HCT116 (cell line): ENCODE data around the gene ABLIM1. TPM values are rescaled to one million over a fixed set of nuclear protein-coding genes. Genes with fewer than 3 reads are reported as not detected.

Experiments
- ATAC-seq: fragments of 200-7000 bp; cut with Tn5 transposase; 2 replicates; pipeline ENCODE4 v1.9.1; 2020; ENCODE audit warnings: mild to moderate bottlenecking, moderate library complexity
- BruUV-seq: library from RNA; stranded (reverse); fragments of 400-500 nt; replicated peaks from 2 replicates; lab custom pipeline; 2021; lab: Mats Ljungman, UMichigan
- CTCF ChIA-PET: fragments of 300-600 bp; sonication (Branson Sonifier 250); formaldehyde crosslinking; loops from one replicate; lab custom pipeline; 2021; ENCODE audit warnings: antibody characterized with exemption; lab: Charles Lee
- POLR2A ChIA-PET: fragments of 300-600, 350-600 bp; sonication (Branson Sonifier 250); formaldehyde crosslinking; loops from one replicate; lab custom pipeline; 2021; ENCODE audit warnings: antibody characterized with exemption; lab: Charles Lee
- RAD21 ChIA-PET, 2 experiments: fragments of 300-600 bp; sonication (Branson Sonifier 250); formaldehyde crosslinking; loops; one replicate each; lab custom pipeline; 2023; ENCODE audit warnings: low total read pairs in 2 of 2; ENCODE audit not compliant: uncharacterized antibody in 2 of 2, unreplicated experiment in 2 of 2, low non-redundant PET in 1 of 2; lab: Charles Lee
- DNase-seq: peaks from one replicate; pipeline ENCODE4 v3.0.0-alpha.2; 2010; ENCODE audit warnings: low read depth, low spot score
- H2AFZ ChIP-seq: fragments of 200-600 bp; shearing (Covaris generic), sonication (generic); 2 replicates; pipeline ENCODE4 v1.6.1; 2017; ENCODE audit warnings: low read depth, mixed run types, mixed read lengths, antibody characterized with exemption, low read length; ENCODE audit not compliant: poor library complexity, severe bottlenecking
- H3K27ac ChIP-seq: 2 replicates; pipeline ENCODE4 v1.5.1; 2012; ENCODE audit warnings: low read depth, low read length
- H3K27me3 ChIP-seq: fragments of 200-600 bp; sonication (generic); 2 replicates; pipeline ENCODE4 v1.6.1; 2016; ENCODE audit warnings: mixed run types, low read length, mixed read lengths; ENCODE audit not compliant: insufficient read depth
- H3K36me3 ChIP-seq, 2 experiments: fragments of 200-500 bp in 1 of 2; fragments of 200-600 bp in 1 of 2; sonication (Bioruptor generic) in 1 of 2; sonication (generic) in 1 of 2; 2 replicates each; pipeline versions ENCODE4 v1.5.1 to v1.6.1; 2014 to 2016; ENCODE audit warnings: low read length in 2 of 2, inconsistent platforms in 1 of 2, mixed read lengths in 1 of 2, mixed run types in 1 of 2; ENCODE audit not compliant: insufficient read depth in 2 of 2, control insufficient read depth in 1 of 2
- H3K4me1 ChIP-seq, 2 experiments: fragments of 200-600 bp in 1 of 2; sonication (generic) in 1 of 2; 2 replicates each; pipeline versions ENCODE4 v1.5.1 to v1.6.1; 2012 to 2017; ENCODE audit warnings: low read length in 2 of 2, inconsistent platforms in 1 of 2, mild to moderate bottlenecking in 1 of 2, mixed read lengths in 1 of 2, mixed run types in 1 of 2, moderate library complexity in 1 of 2; ENCODE audit not compliant: insufficient read depth in 2 of 2, control insufficient read depth in 1 of 2
- H3K4me2 ChIP-seq: fragments of 200-600 bp; sonication (generic); 2 replicates; pipeline ENCODE4 v1.6.1; 2017; ENCODE audit warnings: mixed run types, low read length, mixed read lengths
- H3K4me3 ChIP-seq, 2 experiments: fragments of 200-600 bp in 1 of 2; sonication (generic) in 1 of 2; replicated peaks in 1 of 2; 2 replicates each; pipeline ENCODE4 v1.5.1; 2011 to 2016; ENCODE audit warnings: low read length in 2 of 2, control low read depth in 1 of 2, low read depth in 1 of 2, mild to moderate bottlenecking in 1 of 2, mixed read lengths in 1 of 2, mixed run types in 1 of 2
- H3K79me2 ChIP-seq: fragments of 200-600 bp; sonication (generic); 2 replicates; pipeline ENCODE4 v1.6.1; 2017; ENCODE audit warnings: mild to moderate bottlenecking, mixed run types, low read length, moderate library complexity, mixed read lengths; ENCODE audit not compliant: insufficient read depth
- H3K9ac ChIP-seq: fragments of 200-600 bp; sonication (generic); 2 replicates; pipeline ENCODE4 v1.6.1; 2016; ENCODE audit warnings: low read length, mixed read lengths
- H3K9me2 ChIP-seq: fragments of 200-600 bp; sonication (generic), shearing (Covaris generic); 2 replicates; pipeline ENCODE4 v1.6.1; 2017; ENCODE audit warnings: mixed run types, mild to moderate bottlenecking, moderate library complexity; ENCODE audit not compliant: insufficient read depth
- H3K9me3 ChIP-seq, 2 experiments: fragments of 200-500 bp in 1 of 2; fragments of 200-600 bp in 1 of 2; sonication (Bioruptor generic) in 1 of 2; sonication (generic) in 1 of 2; 2 replicates each; pipeline ENCODE4 v1.6.1; 2014 to 2017; ENCODE audit warnings: low read length in 2 of 2, mixed read lengths in 2 of 2, inconsistent platforms in 1 of 2, low read depth in 1 of 2, mild to moderate bottlenecking in 1 of 2, mixed run types in 1 of 2, moderate library complexity in 1 of 2; ENCODE audit not compliant: control insufficient read depth in 1 of 2, insufficient read depth in 1 of 2
- H4K20me1 ChIP-seq: fragments of 200-600 bp; sonication (generic), shearing (Covaris generic); 2 replicates; pipeline ENCODE4 v1.6.1; 2017; ENCODE audit warnings: mixed run types, mild to moderate bottlenecking, moderate library complexity; ENCODE audit not compliant: insufficient read depth
- CBX3 ChIP-seq: IDR thresholded peaks from 2 replicates; pipeline ENCODE4 v1.6.1; 2012; ENCODE audit warnings: low read depth
- ELF1 ChIP-seq: IDR thresholded peaks from 2 replicates; pipeline ENCODE4 v1.6.1; 2012; ENCODE audit warnings: low read depth, borderline replicate concordance
- EZH2 ChIP-seq: fragments of 200-600 bp; sonication (generic); IDR thresholded peaks from 2 replicates; pipeline ENCODE4 v1.6.1; 2017; ENCODE audit warnings: antibody characterized with exemption, mixed run types
- EZH2phosphoT487 ChIP-seq: fragments of 200-600 bp; IDR thresholded peaks from 2 replicates; pipeline ENCODE4 v1.6.1; 2018; ENCODE audit warnings: antibody characterized with exemption, borderline replicate concordance
- FOSL1 ChIP-seq: IDR thresholded peaks from 2 replicates; pipeline ENCODE4 v1.6.1; 2012; ENCODE audit warnings: low read depth
- JUND ChIP-seq: IDR thresholded peaks from 2 replicates; pipeline ENCODE4 v1.6.1; 2012
- POLR2A ChIP-seq: IDR thresholded peaks from 2 replicates; pipeline ENCODE4 v1.7.0; 2011; ENCODE audit warnings: borderline replicate concordance; ENCODE audit not compliant: insufficient read depth, insufficient read length; ENCODE audit errors: extremely low read depth
- POLR2AphosphoS5 ChIP-seq: IDR thresholded peaks from 2 replicates; pipeline ENCODE4 v1.6.1; 2011; ENCODE audit warnings: mild to moderate bottlenecking, low read depth, low read length, moderate library complexity
- RAD21 ChIP-seq: IDR thresholded peaks from 2 replicates; pipeline ENCODE4 v1.6.1; 2012; ENCODE audit warnings: low read depth, mild to moderate bottlenecking
- SP1 ChIP-seq: IDR thresholded peaks from 2 replicates; pipeline ENCODE4 v1.6.1; 2012; ENCODE audit warnings: low read depth
- ZFX ChIP-seq: fragments of 450-650 bp; IDR thresholded peaks from 2 replicates; pipeline ENCODE4 v1.6.1; 2017
- ZNF274 ChIP-seq: fragments of 200-500 bp; sonication (Bioruptor generic); IDR thresholded peaks from 2 replicates; pipeline ENCODE4 v1.6.1; 2014; ENCODE audit warnings: mild to moderate bottlenecking, low read depth, low read length, inconsistent platforms
- intact Hi-C: fragments of 100-400 bp; cut with micrococcal nuclease; formaldehyde crosslinking; loops from 2 replicates; pipeline ENCODE4 v1.10.0; 2022
- total RNA-seq: library from RNA; stranded (reverse); gene quantifications from one replicate; pipeline ENCODE4 v1.2.1, GENCODE V29; 2021; ENCODE audit not compliant: unreplicated experiment
- TF ChIP-seq, protein P1 (sequence below), 3 experiments: fragments of 200-600 bp in 1 of 3; sonication (generic) in 1 of 3; IDR thresholded peaks in 2 of 3; conservative IDR thresholded peaks in 1 of 3; 2 replicates each; pipeline ENCODE4 v1.5.1; 2012 to 2017; ENCODE audit warnings: low read depth in 2 of 3, low read length in 2 of 3, antibody characterized with exemption in 1 of 3, borderline replicate concordance in 1 of 3, control low read depth in 1 of 3, mild to moderate bottlenecking in 1 of 3, mixed read lengths in 1 of 3, mixed run types in 1 of 3, moderate library complexity in 1 of 3; ENCODE audit not compliant: insufficient read depth in 1 of 3
- TF ChIP-seq, protein P2 (sequence below): IDR thresholded peaks from 2 replicates; pipeline ENCODE4 v1.6.1; 2011; ENCODE audit warnings: mild to moderate bottlenecking, low read length, moderate library complexity; ENCODE audit not compliant: insufficient replicate concordance; ENCODE audit errors: extremely low read depth
- TF ChIP-seq, protein P3 (sequence below): IDR thresholded peaks from 2 replicates; pipeline ENCODE4 v1.6.1; 2012; ENCODE audit warnings: low read depth

ABLIM1 gene
- total RNA-seq, 1 experiment from 2014 or later: 96.2 TPM

DNA sequence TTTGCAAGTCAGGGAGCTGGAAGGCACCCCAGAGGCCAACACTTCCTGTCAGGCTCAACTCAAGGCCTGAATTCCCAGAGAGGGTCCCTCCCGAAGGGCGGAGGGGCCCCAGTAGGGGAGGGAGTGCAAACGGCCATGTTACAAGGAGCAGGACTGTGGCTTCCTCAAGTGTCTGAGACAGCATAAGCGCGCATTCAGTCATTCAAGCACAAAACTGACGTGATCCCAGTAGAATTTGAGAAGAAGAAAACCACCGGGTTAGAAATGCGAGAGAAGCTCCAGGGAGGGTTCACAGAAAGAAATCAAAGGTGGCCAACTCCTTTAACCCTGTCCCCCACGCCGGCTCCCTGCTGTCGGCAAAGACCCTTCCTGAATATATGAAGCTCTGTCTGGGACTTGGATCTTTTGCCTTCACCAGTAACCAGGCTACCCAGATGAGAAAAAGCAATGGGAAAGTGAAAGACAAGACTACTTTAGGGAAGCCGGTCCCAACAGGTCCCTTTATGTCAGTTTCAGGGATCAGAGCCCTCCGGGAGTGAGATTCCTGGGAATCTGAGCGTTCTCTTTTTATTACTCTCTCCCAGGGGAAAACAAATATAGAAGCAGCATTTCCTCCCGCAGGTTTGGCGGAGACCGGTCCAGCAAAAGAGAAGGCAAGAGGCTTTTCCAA is 255.1 kb downstream of the ABLIM1 start (continued):
- TF ChIP-seq, protein P1, sequence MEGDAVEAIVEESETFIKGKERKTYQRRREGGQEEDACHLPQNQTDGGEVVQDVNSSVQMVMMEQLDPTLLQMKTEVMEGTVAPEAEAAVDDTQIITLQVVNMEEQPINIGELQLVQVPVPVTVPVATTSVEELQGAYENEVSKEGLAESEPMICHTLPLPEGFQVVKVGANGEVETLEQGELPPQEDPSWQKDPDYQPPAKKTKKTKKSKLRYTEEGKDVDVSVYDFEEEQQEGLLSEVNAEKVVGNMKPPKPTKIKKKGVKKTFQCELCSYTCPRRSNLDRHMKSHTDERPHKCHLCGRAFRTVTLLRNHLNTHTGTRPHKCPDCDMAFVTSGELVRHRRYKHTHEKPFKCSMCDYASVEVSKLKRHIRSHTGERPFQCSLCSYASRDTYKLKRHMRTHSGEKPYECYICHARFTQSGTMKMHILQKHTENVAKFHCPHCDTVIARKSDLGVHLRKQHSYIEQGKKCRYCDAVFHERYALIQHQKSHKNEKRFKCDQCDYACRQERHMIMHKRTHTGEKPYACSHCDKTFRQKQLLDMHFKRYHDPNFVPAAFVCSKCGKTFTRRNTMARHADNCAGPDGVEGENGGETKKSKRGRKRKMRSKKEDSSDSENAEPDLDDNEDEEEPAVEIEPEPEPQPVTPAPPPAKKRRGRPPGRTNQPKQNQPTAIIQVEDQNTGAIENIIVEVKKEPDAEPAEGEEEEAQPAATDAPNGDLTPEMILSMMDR (IDR thresholded peaks at IDR 0.05 in 2 of 3, conservative IDR thresholded peaks at IDR 0.05 in 1 of 3; ENCODE audit: borderline replicate concordance in 1 of 3, insufficient read depth in 1 of 3, low read depth in 2 of 3, low read length in 2 of 3): no peak
- TF ChIP-seq ELF1 (no peak), EZH2 (no peak), POLR2AphosphoS5 (no peak), JUND (no peak), FOSL1 (no peak)

DNA sequence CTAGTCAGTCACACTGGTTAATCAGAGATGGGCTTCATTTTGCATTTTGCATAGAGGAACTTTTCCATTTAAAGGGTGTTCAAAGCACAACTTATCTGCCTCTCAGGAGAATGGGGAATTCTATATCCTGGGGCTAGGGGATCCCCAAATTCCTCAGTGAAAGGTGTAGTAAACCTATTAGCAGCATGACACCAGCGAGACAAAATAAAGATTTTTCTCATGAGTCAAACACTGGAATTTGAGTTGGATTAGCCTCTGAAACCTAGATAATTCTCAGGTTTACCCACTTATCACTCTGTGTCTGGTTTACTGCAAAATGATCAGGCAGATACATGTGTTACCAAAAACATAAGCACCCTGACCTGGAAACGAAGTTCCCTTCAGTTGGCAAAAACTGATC is 255.8 kb downstream of the ABLIM1 start:
- BruUV-seq: no TSS peak
- intact Hi-C loops: no loop called here
- Histone ChIP-seq H3K4me3 (no peak overlapping the region), H3K9me3 (no peaks in the 10 kb centered on the region), H3K4me2 (no peak overlapping the region), H3K36me3 (no peaks in the 10 kb centered on the region), H3K27ac (no peak overlapping the region), H3K9ac (no peak overlapping the region), H3K4me1 (peaks cover 0 to 8% of the 10 kb centered on the region in 2 experiments; a peak in 1 of 4 replicates), H3K9me2 (no peaks in the 10 kb centered on the region), H3K27me3 (peaks cover 79% of the 10 kb centered on the region), H2AFZ (no peak overlapping the region), H3K79me2 (no peaks in the 10 kb centered on the region), H4K20me1 (no peaks in the 10 kb centered on the region; the same call in 1 of the 2 replicates)
- CTCF ChIA-PET: no interaction called here
- DNase-seq: no peak
- no peak for TF ChIP-seq POLR2A
- TF ChIP-seq FOSL1: no peak
- TF ChIP-seq RAD21: no peak
- TF ChIP-seq EZH2: no peak
- TF ChIP-seq, protein P2, sequence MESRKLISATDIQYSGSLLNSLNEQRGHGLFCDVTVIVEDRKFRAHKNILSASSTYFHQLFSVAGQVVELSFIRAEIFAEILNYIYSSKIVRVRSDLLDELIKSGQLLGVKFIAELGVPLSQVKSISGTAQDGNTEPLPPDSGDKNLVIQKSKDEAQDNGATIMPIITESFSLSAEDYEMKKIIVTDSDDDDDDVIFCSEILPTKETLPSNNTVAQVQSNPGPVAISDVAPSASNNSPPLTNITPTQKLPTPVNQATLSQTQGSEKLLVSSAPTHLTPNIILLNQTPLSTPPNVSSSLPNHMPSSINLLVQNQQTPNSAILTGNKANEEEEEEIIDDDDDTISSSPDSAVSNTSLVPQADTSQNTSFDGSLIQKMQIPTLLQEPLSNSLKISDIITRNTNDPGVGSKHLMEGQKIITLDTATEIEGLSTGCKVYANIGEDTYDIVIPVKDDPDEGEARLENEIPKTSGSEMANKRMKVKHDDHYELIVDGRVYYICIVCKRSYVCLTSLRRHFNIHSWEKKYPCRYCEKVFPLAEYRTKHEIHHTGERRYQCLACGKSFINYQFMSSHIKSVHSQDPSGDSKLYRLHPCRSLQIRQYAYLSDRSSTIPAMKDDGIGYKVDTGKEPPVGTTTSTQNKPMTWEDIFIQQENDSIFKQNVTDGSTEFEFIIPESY: no peak
- no peak for TF ChIP-seq EZH2phosphoT487
- no peak for TF ChIP-seq SP1
- TF ChIP-seq CBX3: no peak
- TF ChIP-seq ZFX: no peak
- TF ChIP-seq ZNF274: no peak
- TF ChIP-seq, protein P3, sequence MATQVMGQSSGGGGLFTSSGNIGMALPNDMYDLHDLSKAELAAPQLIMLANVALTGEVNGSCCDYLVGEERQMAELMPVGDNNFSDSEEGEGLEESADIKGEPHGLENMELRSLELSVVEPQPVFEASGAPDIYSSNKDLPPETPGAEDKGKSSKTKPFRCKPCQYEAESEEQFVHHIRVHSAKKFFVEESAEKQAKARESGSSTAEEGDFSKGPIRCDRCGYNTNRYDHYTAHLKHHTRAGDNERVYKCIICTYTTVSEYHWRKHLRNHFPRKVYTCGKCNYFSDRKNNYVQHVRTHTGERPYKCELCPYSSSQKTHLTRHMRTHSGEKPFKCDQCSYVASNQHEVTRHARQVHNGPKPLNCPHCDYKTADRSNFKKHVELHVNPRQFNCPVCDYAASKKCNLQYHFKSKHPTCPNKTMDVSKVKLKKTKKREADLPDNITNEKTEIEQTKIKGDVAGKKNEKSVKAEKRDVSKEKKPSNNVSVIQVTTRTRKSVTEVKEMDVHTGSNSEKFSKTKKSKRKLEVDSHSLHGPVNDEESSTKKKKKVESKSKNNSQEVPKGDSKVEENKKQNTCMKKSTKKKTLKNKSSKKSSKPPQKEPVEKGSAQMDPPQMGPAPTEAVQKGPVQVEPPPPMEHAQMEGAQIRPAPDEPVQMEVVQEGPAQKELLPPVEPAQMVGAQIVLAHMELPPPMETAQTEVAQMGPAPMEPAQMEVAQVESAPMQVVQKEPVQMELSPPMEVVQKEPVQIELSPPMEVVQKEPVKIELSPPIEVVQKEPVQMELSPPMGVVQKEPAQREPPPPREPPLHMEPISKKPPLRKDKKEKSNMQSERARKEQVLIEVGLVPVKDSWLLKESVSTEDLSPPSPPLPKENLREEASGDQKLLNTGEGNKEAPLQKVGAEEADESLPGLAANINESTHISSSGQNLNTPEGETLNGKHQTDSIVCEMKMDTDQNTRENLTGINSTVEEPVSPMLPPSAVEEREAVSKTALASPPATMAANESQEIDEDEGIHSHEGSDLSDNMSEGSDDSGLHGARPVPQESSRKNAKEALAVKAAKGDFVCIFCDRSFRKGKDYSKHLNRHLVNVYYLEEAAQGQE: no peak
- ATAC-seq: no peak
- POLR2A ChIA-PET: no interaction called here
- RAD21 ChIA-PET: interaction anchor here in 1 of 2 experiments (1.2 kb wide), 1 partner anchor 98 kb away, joined by 4 read pairs; no protein-coding TSS in a partner anchor
